ENCODE results near the gene DCLK3. TPM values are rescaled to one million over a fixed set of nuclear protein-coding genes. Genes with fewer than 3 reads are reported as not detected.

Gene DCLK3
- total RNA-seq, 2 donors from 2014 or later: 0.08 to 0.15 TPM

- Histone ChIP-seq H3K36me3 (no peaks in the 10 kb centered on the region), H3K9me3 (no peaks in the 10 kb centered on the region), H3K4me3 (no peak overlapping the region), H3K4me1 (no peaks in the 10 kb centered on the region), H3K27ac (no peak overlapping the region), H3K27me3 (no peaks in the 10 kb centered on the region)
- DNase-seq (ENCODE audit: low spot score): no peak
- no peak for TF ChIP-seq CTCF (IDR thresholded peaks at IDR 0.05)
Observed at GRCh38 chr3:36698314-36698713, 66.0 kb downstream of the DCLK3 start.

- H3K27ac ChIP-seq: no peak overlapping the region
- no peak for DNase-seq (ENCODE audit: low spot score)
- H3K27me3 ChIP-seq: no peaks in the 10 kb centered on the region
- no peaks in the 10 kb centered on the region for H3K9me3 ChIP-seq
- H3K4me1 ChIP-seq: no peaks in the 10 kb centered on the region
- no peaks in the 10 kb centered on the region for H3K36me3 ChIP-seq
- H3K4me3 ChIP-seq: no peak overlapping the region
- TF ChIP-seq CTCF (IDR thresholded peaks at IDR 0.05): no peak
Observed at GRCh38 chr3:36697229-36698001, 66.9 kb downstream of the DCLK3 start.

- Histone ChIP-seq H3K36me3 (no peaks in the 10 kb centered on the region), H3K9me3 (no peaks in the 10 kb centered on the region), H3K4me3 (no peak overlapping the region), H3K4me1 (no peaks in the 10 kb centered on the region), H3K27ac (no peak overlapping the region), H3K27me3 (no peaks in the 10 kb centered on the region)
- no peak for DNase-seq (ENCODE audit: low spot score)
- no peak for TF ChIP-seq CTCF (IDR thresholded peaks at IDR 0.05)
Observed at GRCh38 chr3:36696799-36697198, 67.6 kb downstream of the DCLK3 start.

GRCh38 chr3:36695769-36696137, 68.6 kb downstream of the DCLK3 start:
- Histone ChIP-seq H3K9me3 (no peaks in the 10 kb centered on the region), H3K4me3 (no peak overlapping the region), H3K27me3 (no peaks in the 10 kb centered on the region), H3K4me1 (no peaks in the 10 kb centered on the region), H3K36me3 (no peaks in the 10 kb centered on the region), H3K27ac (no peak overlapping the region)
- TF ChIP-seq CTCF (IDR thresholded peaks at IDR 0.05): no peak
- no peak for DNase-seq (ENCODE audit: low spot score)

GRCh38 chr3:36695113-36695768, 69.1 kb downstream of the DCLK3 start:
- Histone ChIP-seq H3K36me3 (no peaks in the 10 kb centered on the region), H3K4me1 (no peaks in the 10 kb centered on the region), H3K9me3 (no peaks in the 10 kb centered on the region), H3K27ac (no peak overlapping the region), H3K4me3 (no peak overlapping the region), H3K27me3 (no peaks in the 10 kb centered on the region)
- DNase-seq (ENCODE audit: low spot score): no peak
- TF ChIP-seq CTCF (IDR thresholded peaks at IDR 0.05): no peak
